HCT116 (cell line): ENCODE measurements around the gene MIS18BP1. TPM values are rescaled to one million over a fixed set of nuclear protein-coding genes. Genes with fewer than 3 reads are reported as not detected.

Experiments
- ATAC-seq: fragments of 200-7000 bp; cut with Tn5 transposase; 2 replicates; pipeline ENCODE4 v1.9.1; 2020; ENCODE audit warnings: mild to moderate bottlenecking, moderate library complexity
- BruUV-seq: library from RNA; stranded (reverse); fragments of 400-500 nt; replicated peaks from 2 replicates; lab custom pipeline; 2021; lab: Mats Ljungman, UMichigan
- CTCF ChIA-PET: fragments of 300-600 bp; sonication (Branson Sonifier 250); formaldehyde crosslinking; loops from one replicate; lab custom pipeline; 2021; ENCODE audit warnings: antibody characterized with exemption; lab: Charles Lee
- POLR2A ChIA-PET: fragments of 300-600, 350-600 bp; sonication (Branson Sonifier 250); formaldehyde crosslinking; loops from one replicate; lab custom pipeline; 2021; ENCODE audit warnings: antibody characterized with exemption; lab: Charles Lee
- RAD21 ChIA-PET, 2 experiments: fragments of 300-600 bp; sonication (Branson Sonifier 250); formaldehyde crosslinking; loops; one replicate each; lab custom pipeline; 2023; ENCODE audit warnings: low total read pairs in 2 of 2; ENCODE audit not compliant: uncharacterized antibody in 2 of 2, unreplicated experiment in 2 of 2, low non-redundant PET in 1 of 2; lab: Charles Lee
- DNase-seq: peaks from one replicate; pipeline ENCODE4 v3.0.0-alpha.2; 2010; ENCODE audit warnings: low read depth, low spot score
- H2AFZ ChIP-seq: fragments of 200-600 bp; shearing (Covaris generic), sonication (generic); 2 replicates; pipeline ENCODE4 v1.6.1; 2017; ENCODE audit warnings: low read depth, mixed run types, mixed read lengths, antibody characterized with exemption, low read length; ENCODE audit not compliant: poor library complexity, severe bottlenecking
- H3K27ac ChIP-seq: 2 replicates; pipeline ENCODE4 v1.5.1; 2012; ENCODE audit warnings: low read depth, low read length
- H3K27me3 ChIP-seq: fragments of 200-600 bp; sonication (generic); 2 replicates; pipeline ENCODE4 v1.6.1; 2016; ENCODE audit warnings: mixed run types, low read length, mixed read lengths; ENCODE audit not compliant: insufficient read depth
- H3K36me3 ChIP-seq, 2 experiments: fragments of 200-500 bp in 1 of 2; fragments of 200-600 bp in 1 of 2; sonication (Bioruptor generic) in 1 of 2; sonication (generic) in 1 of 2; 2 replicates each; pipeline versions ENCODE4 v1.5.1 to v1.6.1; 2014 to 2016; ENCODE audit warnings: low read length in 2 of 2, inconsistent platforms in 1 of 2, mixed read lengths in 1 of 2, mixed run types in 1 of 2; ENCODE audit not compliant: insufficient read depth in 2 of 2, control insufficient read depth in 1 of 2
- H3K4me1 ChIP-seq, 2 experiments: fragments of 200-600 bp in 1 of 2; sonication (generic) in 1 of 2; 2 replicates each; pipeline versions ENCODE4 v1.5.1 to v1.6.1; 2012 to 2017; ENCODE audit warnings: low read length in 2 of 2, inconsistent platforms in 1 of 2, mild to moderate bottlenecking in 1 of 2, mixed read lengths in 1 of 2, mixed run types in 1 of 2, moderate library complexity in 1 of 2; ENCODE audit not compliant: insufficient read depth in 2 of 2, control insufficient read depth in 1 of 2
- H3K4me2 ChIP-seq: fragments of 200-600 bp; sonication (generic); 2 replicates; pipeline ENCODE4 v1.6.1; 2017; ENCODE audit warnings: mixed run types, low read length, mixed read lengths
- H3K4me3 ChIP-seq, 2 experiments: fragments of 200-600 bp in 1 of 2; sonication (generic) in 1 of 2; replicated peaks in 1 of 2; 2 replicates each; pipeline ENCODE4 v1.5.1; 2011 to 2016; ENCODE audit warnings: low read length in 2 of 2, control low read depth in 1 of 2, low read depth in 1 of 2, mild to moderate bottlenecking in 1 of 2, mixed read lengths in 1 of 2, mixed run types in 1 of 2
- H3K79me2 ChIP-seq: fragments of 200-600 bp; sonication (generic); 2 replicates; pipeline ENCODE4 v1.6.1; 2017; ENCODE audit warnings: mild to moderate bottlenecking, mixed run types, low read length, moderate library complexity, mixed read lengths; ENCODE audit not compliant: insufficient read depth
- H3K9ac ChIP-seq: fragments of 200-600 bp; sonication (generic); 2 replicates; pipeline ENCODE4 v1.6.1; 2016; ENCODE audit warnings: low read length, mixed read lengths
- H3K9me2 ChIP-seq: fragments of 200-600 bp; sonication (generic), shearing (Covaris generic); 2 replicates; pipeline ENCODE4 v1.6.1; 2017; ENCODE audit warnings: mixed run types, mild to moderate bottlenecking, moderate library complexity; ENCODE audit not compliant: insufficient read depth
- H3K9me3 ChIP-seq, 2 experiments: fragments of 200-500 bp in 1 of 2; fragments of 200-600 bp in 1 of 2; sonication (Bioruptor generic) in 1 of 2; sonication (generic) in 1 of 2; 2 replicates each; pipeline ENCODE4 v1.6.1; 2014 to 2017; ENCODE audit warnings: low read length in 2 of 2, mixed read lengths in 2 of 2, inconsistent platforms in 1 of 2, low read depth in 1 of 2, mild to moderate bottlenecking in 1 of 2, mixed run types in 1 of 2, moderate library complexity in 1 of 2; ENCODE audit not compliant: control insufficient read depth in 1 of 2, insufficient read depth in 1 of 2
- H4K20me1 ChIP-seq: fragments of 200-600 bp; sonication (generic), shearing (Covaris generic); 2 replicates; pipeline ENCODE4 v1.6.1; 2017; ENCODE audit warnings: mixed run types, mild to moderate bottlenecking, moderate library complexity; ENCODE audit not compliant: insufficient read depth
- ATF3 ChIP-seq: IDR thresholded peaks from 2 replicates; pipeline ENCODE4 v1.6.1; 2012
- CBX3 ChIP-seq: IDR thresholded peaks from 2 replicates; pipeline ENCODE4 v1.6.1; 2012; ENCODE audit warnings: low read depth
- CEBPB ChIP-seq: IDR thresholded peaks from 2 replicates; pipeline ENCODE4 v1.6.1; 2012; ENCODE audit warnings: low read depth
- ELF1 ChIP-seq: IDR thresholded peaks from 2 replicates; pipeline ENCODE4 v1.6.1; 2012; ENCODE audit warnings: low read depth, borderline replicate concordance
- POLR2A ChIP-seq: IDR thresholded peaks from 2 replicates; pipeline ENCODE4 v1.7.0; 2011; ENCODE audit warnings: borderline replicate concordance; ENCODE audit not compliant: insufficient read depth, insufficient read length; ENCODE audit errors: extremely low read depth
- RAD21 ChIP-seq: IDR thresholded peaks from 2 replicates; pipeline ENCODE4 v1.6.1; 2012; ENCODE audit warnings: low read depth, mild to moderate bottlenecking
- SP1 ChIP-seq: IDR thresholded peaks from 2 replicates; pipeline ENCODE4 v1.6.1; 2012; ENCODE audit warnings: low read depth
- ZFX ChIP-seq: fragments of 450-650 bp; IDR thresholded peaks from 2 replicates; pipeline ENCODE4 v1.6.1; 2017
- intact Hi-C: fragments of 100-400 bp; cut with micrococcal nuclease; formaldehyde crosslinking; loops from 2 replicates; pipeline ENCODE4 v1.10.0; 2022
- total RNA-seq: library from RNA; stranded (reverse); gene quantifications from one replicate; pipeline ENCODE4 v1.2.1, GENCODE V29; 2021; ENCODE audit not compliant: unreplicated experiment
- TF ChIP-seq, protein P1 (sequence below): IDR thresholded peaks from 2 replicates; pipeline ENCODE4 v1.6.1; 2012

Gene MIS18BP1
- total RNA-seq, 1 experiment from 2014 or later, result 37.9 TPM

DNA sequence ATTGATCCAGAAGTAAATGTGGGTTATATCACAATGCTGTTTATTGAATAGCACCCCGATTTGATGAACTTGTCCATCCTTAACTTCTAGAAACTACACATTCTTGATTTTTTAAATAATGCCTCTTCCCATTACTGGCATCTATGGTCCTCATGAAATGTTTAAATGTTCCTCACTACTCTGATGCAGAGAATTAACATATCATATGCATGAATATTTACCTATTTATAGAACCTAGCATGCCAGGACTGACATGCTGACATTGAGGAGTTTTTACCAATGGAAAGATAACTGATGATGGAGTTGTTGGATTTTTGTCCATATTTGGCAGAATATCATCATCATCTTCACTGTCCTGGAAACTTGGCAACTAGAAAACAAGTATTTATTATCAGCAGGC is 42.8 kb downstream of the MIS18BP1 start:
- no peaks in the 10 kb centered on the region for H4K20me1 ChIP-seq
- no peaks in the 10 kb centered on the region for H3K9me2 ChIP-seq
- DNase-seq (no peak), ATAC-seq (no peak)
- H3K9me3 ChIP-seq, result no peaks in the 10 kb centered on the region
- H3K4me2 ChIP-seq, result no peak overlapping the region
- no peaks in the 10 kb centered on the region for H3K79me2 ChIP-seq
- H3K4me3 ChIP-seq, result no peak overlapping the region
- intact Hi-C loops, result no loop called here
- ChIA-PET RAD21 (no interaction called here), CTCF (no interaction called here), POLR2A (no interaction called here)
- H3K4me1 ChIP-seq, result no peaks in the 10 kb centered on the region
- TF ChIP-seq POLR2A (no peak), CBX3 (no peak)
- no peaks in the 10 kb centered on the region for H3K27me3 ChIP-seq
- BruUV-seq, result no TSS peak
- H2AFZ ChIP-seq, result no peak overlapping the region
- H3K9ac ChIP-seq, result no peak overlapping the region
- no peak overlapping the region for H3K27ac ChIP-seq
- peaks cover 24 to 38% of the 10 kb centered on the region in 2 experiments; a peak in 3 of 4 replicates for H3K36me3 ChIP-seq

DNA sequence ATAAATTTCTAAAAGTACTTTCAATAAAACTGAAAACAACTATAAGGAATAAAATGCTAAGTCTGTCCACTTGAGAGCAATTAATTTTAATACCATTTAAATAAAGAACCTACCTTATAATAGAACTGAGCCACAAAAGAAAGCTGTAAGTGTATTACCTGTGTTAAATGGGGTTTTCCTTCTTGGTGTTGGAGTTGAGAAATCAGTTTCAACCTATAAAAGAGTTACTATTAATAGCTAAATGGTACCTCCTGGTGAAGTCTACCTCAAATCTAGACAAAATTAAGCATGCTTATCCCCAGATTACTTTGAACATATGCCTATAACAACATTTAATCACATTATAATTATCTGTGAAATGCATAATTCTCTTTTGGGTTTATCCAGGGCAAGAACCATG is 48.8 kb downstream of the MIS18BP1 start:
- intact Hi-C loops, result no loop called here
- no peak for TF ChIP-seq ZFX
- no peak for TF ChIP-seq CBX3
- TF ChIP-seq CEBPB, result no peak
- TF ChIP-seq, protein P1, sequence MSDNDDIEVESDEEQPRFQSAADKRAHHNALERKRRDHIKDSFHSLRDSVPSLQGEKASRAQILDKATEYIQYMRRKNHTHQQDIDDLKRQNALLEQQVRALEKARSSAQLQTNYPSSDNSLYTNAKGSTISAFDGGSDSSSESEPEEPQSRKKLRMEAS, result no peak
- TF ChIP-seq ELF1, result no peak
- no peak for TF ChIP-seq SP1
- TF ChIP-seq ATF3, result no peak
- TF ChIP-seq RAD21, result no peak
- TF ChIP-seq, all 23 proteins: peak for 0
- Histone ChIP-seq H3K4me2 (no peak overlapping the region), H3K9me3 (no peaks in the 10 kb centered on the region), H3K36me3 (peaks cover 9 to 31% of the 10 kb centered on the region in 2 experiments), H3K9me2 (no peaks in the 10 kb centered on the region), H3K4me1 (no peaks in the 10 kb centered on the region), H3K4me3 (no peak overlapping the region), H3K27me3 (no peaks in the 10 kb centered on the region), H2AFZ (no peak overlapping the region), H3K9ac (no peak overlapping the region), H3K27ac (no peak overlapping the region), H3K79me2 (no peaks in the 10 kb centered on the region), H4K20me1 (no peaks in the 10 kb centered on the region)
- no TSS peak for BruUV-seq
- POLR2A ChIA-PET, result no interaction called here
- CTCF ChIA-PET, result no interaction called here
- RAD21 ChIA-PET, result interaction anchor here in 1 of 2 experiments (0.6 kb wide), 1 partner anchor 307 kb away, joined by 9 read pairs; a partner anchor contains a TSS
- DNase-seq (no peak), ATAC-seq (no peak)
